NCI-H446 treated with DMSO at 0.1 percent for 48 hours (cell line): ENCODE results near the gene SGMS1.
"Not testable (repeated sequence)": the region's sequence is repeated elsewhere in the genome, so short reads cannot be mapped to it uniquely, and the experiment has no call there.

Source experiments
- DNase-seq: peaks from one replicate; lab custom pipeline; 2025; lab: John Stamatoyannopoulos, UW

Gene SGMS1

DNA sequence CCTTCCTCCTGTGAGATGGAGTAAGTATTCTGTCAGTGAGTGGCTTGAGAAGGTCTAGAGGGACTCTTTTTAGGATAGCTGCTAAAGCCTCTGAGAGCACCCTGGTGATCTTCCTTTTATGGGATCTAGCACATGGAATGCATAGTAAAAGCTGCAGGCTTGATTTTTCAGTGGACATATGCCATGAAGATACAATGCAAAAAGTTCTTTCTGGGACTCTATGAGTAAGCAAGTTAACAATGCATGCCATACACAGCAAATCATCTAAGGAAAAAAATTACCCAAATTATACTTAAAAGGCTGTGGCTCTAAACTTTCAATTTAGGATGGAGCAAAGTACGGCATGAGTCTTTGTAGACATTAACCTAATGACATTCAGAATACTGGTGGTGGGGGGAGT lies 154.5 kb downstream of the SGMS1 start:
- no peak for DNase-seq

DNA sequence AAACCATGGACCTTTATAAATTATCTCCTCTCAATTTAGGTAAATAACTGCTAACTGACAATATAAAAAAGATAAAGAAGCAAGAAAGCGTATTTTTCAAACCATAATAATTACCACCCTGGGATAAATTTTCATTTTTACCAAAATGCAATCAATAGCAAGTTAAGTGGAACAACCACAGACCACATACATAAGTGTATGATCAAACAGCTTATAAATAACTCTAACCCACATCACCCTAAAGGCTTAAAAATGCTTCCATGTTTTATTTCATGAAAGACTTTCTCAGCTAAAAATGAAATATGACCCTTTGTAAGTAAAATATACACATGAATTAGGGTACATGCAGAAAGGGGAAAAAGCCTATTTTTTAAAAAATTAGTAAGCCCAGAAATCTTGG lies 156.5 kb downstream of the SGMS1 start:
- no peak for DNase-seq

GRCh38 chr10:50464004-50464409 lies 159.7 kb downstream of the SGMS1 start:
- no peak for DNase-seq

GRCh38 chr10:50461834-50462233 lies 161.9 kb downstream of the SGMS1 start:
- DNase-seq: no peak

GRCh38 chr10:50461123-50461522 lies 162.6 kb downstream of the SGMS1 start:
- no peak for DNase-seq

DNA sequence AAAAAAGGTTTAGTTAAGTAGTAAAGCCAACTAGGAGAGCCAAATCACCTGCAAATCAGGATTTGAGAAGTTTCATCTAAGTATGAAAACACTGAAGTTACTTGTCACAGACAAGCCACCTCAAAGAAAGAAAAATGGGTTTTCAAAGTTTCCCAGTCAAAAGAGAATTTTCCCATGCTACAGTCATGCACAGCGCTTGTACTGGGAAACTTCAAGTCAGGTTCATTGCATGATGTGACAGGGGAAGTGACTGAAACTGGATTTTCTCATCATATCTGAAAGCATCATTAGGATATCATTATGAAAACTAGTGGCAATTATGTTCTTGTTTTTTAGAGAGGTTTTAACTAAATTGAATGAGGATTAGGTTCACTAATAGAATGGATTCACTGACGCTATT lies 167.0 kb downstream of the SGMS1 start:
- DNase-seq: no peak

- no peak for DNase-seq
These were observed 169.8 kb downstream of the SGMS1 start for GRCh38 chr10:50453940-50454339.

DNA sequence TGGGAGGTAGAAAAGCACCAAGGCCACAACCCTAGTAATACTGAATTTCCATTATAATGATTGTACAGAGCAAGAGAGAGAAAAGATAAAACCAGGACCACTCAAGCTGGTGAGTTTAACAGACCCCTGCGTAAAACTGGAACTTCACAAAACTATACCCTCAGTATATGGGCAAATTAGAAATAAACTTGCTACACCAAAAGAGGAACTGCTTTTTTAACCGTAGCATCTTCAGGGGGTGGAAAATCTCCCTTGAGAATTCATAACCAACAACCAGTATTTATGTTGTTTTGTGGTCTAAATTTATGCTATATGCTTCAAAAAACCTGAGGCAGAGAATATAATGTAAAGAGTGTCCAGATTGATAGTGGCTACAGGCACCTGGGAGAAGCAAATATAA lies 171.2 kb downstream of the SGMS1 start:
- DNase-seq: no peak

GRCh38 chr10:50447691-50448090 lies 176.1 kb downstream of the SGMS1 start:
- no peak for DNase-seq

GRCh38 chr10:50445777-50446176 lies 178.0 kb downstream of the SGMS1 start:
- not testable (repeated sequence) for DNase-seq

DNA sequence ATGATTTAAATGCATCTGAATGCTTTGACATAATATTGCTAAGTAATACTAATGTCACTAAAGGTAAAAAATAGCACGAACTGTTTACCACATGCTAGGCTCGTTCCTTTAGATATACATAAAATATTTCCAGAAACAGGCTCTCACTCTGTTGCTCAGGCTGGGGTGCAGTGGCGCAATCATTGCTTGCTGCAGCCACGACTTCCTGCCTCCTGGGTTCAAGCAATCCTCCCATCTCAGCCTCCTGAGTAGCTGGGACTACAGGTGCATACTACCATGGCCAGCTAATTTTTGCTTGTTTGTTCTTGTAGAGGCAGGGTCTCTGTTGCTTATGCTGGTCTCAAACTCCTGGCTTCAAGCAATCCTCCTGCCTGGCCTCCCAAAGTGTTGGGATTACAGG lies 183.3 kb downstream of the SGMS1 start:
- no peak for DNase-seq

GRCh38 chr10:50439806-50440205 lies 183.9 kb downstream of the SGMS1 start:
- no peak for DNase-seq

GRCh38 chr10:50439187-50439586 lies 184.6 kb downstream of the SGMS1 start:
- no peak for DNase-seq

DNA sequence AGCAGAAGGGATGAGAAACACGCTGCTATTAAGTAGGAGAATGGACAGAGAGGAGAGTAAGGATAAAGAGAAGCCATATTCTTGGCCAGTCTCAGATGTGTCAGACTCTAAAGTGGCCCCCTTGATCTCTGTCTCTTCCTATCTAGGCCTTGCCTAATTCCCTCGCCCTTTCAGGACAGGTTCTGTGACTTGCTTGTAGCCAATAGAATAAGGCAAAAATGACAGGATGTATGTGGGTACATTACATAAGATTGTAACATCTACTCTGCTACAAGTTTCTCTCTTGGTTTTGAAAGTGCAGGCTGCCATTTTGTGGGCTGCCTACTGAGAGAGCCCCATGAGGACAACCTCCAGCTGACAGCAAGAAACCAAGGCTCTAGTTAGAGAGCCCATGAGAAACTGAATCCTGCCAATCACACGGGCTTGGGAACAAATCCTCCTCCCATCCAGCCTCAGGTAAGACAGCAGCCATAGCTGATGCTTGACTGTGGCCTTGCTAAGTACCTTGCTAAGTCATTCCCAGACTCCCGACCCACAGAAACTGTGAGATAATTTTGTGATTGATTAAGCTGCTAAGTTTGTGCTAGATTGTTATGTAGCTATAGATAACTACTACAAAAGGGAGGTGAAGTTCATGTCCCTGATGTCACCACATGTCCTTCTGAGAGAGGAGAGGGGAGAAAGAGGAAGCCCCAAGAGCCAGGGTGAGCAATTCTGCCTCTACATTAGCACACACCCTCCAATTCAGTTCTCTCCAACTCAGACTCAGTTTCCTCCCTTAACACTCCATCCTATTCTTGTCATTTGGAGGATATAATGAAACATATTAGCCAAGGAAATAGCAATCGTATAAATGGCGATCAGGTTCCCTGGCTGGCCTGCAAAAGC lies 185.5 kb downstream of the SGMS1 start:
- DNase-seq: no peak

DNA sequence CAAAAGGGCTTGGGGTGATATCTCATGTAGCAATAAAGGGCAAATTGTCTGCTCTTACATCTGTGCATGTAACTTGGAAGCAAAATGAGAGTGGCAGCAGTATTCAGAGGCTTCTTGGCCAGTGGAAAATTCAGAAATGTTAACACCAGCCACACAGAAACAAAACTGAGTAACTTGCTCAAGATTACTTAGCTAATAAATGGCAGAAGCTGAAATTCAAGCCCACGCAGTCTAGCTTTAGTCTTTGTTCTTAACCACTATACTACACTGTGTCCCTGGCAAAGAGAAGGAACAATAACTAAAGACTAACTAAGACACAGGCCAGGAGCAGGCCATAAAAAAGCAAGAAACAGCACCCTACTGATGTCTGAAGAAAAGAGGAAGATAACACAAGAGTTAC lies 186.5 kb downstream of the SGMS1 start:
- no peak for DNase-seq

- DNase-seq: no peak
These were observed 187.0 kb downstream of the SGMS1 start for GRCh38 chr10:50436805-50437204.

DNA sequence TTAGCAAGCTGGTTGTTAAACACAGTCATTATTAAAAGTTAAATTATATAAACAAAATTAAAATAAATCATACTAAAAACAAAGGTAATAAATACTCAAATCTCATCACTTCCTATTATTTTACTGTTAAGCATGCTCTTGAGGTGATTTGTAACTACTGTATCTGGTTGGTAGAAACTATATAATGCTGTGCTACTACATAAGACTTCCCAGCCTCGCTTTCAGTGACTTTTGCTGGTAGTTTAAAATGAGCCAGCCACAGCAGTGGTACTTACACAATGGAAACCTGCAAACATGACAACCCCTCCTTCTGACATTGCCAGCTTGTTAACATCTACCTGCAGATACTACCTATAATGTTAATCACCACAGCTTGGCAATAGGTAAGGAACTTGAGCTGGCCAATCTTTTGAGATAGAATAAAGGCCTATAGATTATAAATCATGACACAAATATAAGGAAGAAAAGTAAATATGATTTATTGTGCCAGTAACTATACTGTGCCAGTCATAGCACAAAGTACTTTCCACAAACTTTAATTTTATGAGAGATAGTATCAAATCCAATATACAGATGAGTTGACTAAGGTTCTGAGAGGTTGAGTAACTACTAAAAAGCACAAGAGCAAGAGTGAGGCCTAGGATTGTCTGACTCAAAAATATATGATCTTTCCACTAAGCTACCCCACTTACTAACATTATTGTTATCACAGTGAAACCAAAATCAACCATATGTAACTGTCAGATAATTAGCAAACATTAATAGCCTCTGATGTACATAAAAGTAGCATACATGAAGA lies 191.3 kb downstream of the SGMS1 start:
- no peak for DNase-seq

GRCh38 chr10:50431791-50432190 lies 192.0 kb downstream of the SGMS1 start:
- no peak for DNase-seq

- DNase-seq: no peak
These were observed 192.6 kb downstream of the SGMS1 start for GRCh38 chr10:50431133-50431532.

- no peak for DNase-seq
These were observed 197.3 kb downstream of the SGMS1 start for GRCh38 chr10:50426485-50426884.

DNA sequence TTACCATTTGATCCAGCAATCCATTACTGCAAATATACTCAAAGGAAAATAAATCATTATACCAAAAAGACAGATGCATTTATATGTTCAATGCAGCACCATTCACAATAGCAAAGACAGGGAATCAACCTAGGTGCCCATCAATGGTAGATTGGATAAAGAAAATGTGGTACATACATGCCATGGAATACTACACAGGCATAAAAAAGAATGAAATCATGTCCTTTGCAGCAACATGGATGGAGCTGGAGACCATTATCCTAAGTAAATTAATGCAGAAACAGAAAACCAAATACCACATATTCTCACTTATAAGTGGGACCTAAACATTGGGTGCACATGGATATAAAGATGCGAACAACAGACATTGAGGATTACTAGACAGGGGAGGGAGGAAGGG lies 198.5 kb downstream of the SGMS1 start:
- DNase-seq: not testable (repeated sequence)

DNA sequence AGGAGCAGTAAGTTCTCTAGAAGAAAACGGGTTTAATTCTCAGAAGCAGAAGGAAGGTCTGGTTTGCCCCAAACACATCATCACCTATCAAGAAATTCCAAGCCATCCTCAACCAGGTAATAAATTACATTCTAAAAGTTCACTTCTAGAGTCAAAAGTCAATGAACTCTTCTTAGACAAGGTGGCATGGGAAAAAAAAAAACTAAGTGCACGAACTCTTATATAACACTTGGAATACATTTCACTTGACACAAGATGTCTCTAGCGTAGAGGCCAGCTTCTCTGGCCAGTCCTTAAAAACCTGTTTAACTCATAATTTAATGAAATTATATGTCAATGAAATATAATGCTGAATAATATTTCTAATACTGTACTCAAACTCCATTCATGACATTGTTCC lies 200.3 kb downstream of the SGMS1 start:
- DNase-seq: no peak

- DNase-seq: no peak
These were observed 201.5 kb downstream of the SGMS1 start for GRCh38 chr10:50422259-50422658.
